Kidney (tissue), 14 donors: Measurements from ENCODE around the gene DCPS. TPM values are rescaled to one million over a fixed set of nuclear protein-coding genes. Genes with fewer than 3 reads are reported as not detected.
"Not testable (repeated sequence)": the region's sequence is repeated elsewhere in the genome, so short reads cannot be mapped to it uniquely, and the experiment has no call there.

Source experiments
- DNase-seq, 5 donors: peaks; one replicate each; pipeline ENCODE4 v3.0.0-alpha.2; 2013 to 2020
- FAIRE-seq: peaks from 2 replicates; lab custom pipeline; 2012; peaks lifted over from hg19 to GRCh38; lab: Jason Lieb, UNC
- H3K27ac ChIP-seq, 2 donors: one replicate each; pipeline ENCODE4 v1.7.0; 2013; ENCODE audit warnings: low read depth in 2 of 2, low read length in 2 of 2, inconsistent platforms in 1 of 2
- H3K27me3 ChIP-seq: one replicate; pipeline ENCODE4 v1.7.1; 2013; ENCODE audit warnings: low read length, inconsistent platforms; ENCODE audit not compliant: control insufficient read depth, insufficient read depth
- H3K36me3 ChIP-seq, 3 donors: one replicate each; pipeline versions ENCODE4 v1.7.0 to v1.7.1; 2013; ENCODE audit warnings: low read length in 3 of 3, control low read depth in 1 of 3, inconsistent platforms in 1 of 3; ENCODE audit not compliant: insufficient read depth in 3 of 3, control insufficient read depth in 2 of 3
- H3K4me1 ChIP-seq, 3 donors: one replicate each; pipeline versions ENCODE4 v1.7.0 to v1.7.1; 2013; ENCODE audit warnings: low read length in 3 of 3, inconsistent platforms in 1 of 3, low read depth in 1 of 3; ENCODE audit not compliant: control insufficient read depth in 2 of 3, insufficient read depth in 2 of 3
- H3K4me3 ChIP-seq, 3 donors: one replicate each; pipeline versions ENCODE4 v1.7.0 to v1.8.1; 2013; ENCODE audit warnings: low read length in 3 of 3, control low read depth in 1 of 3, inconsistent platforms in 1 of 3
- H3K9ac ChIP-seq, 3 donors: one replicate each; pipeline versions ENCODE4 v1.7.0 to v1.7.1; 2013; ENCODE audit warnings: low read length in 3 of 3, control low read depth in 1 of 3, inconsistent platforms in 1 of 3
- H3K9me3 ChIP-seq, 3 donors: one replicate each; pipeline versions ENCODE4 v1.7.0 to v1.7.1; 2013; ENCODE audit warnings: low read length in 3 of 3, control low read depth in 1 of 3, inconsistent platforms in 1 of 3; ENCODE audit not compliant: control insufficient read depth in 2 of 3, insufficient read depth in 1 of 3
- intact Hi-C: fragments of 100-400 bp; cut with DNase I; formaldehyde crosslinking; loops from one replicate; pipeline ENCODE4 v1.11.1; 2022
- polyA plus RNA-seq: library from polyadenylated mRNA; stranded (reverse); fragments of 350-450 nt; fragmentation: Illumina TruSeq; extraction: RNeasy Lipid Tissue Mini Kit (QIAGEN cat#74804); gene quantifications from one replicate; pipeline ENCODE4 v1.2.3, GENCODE V29; 2014; ENCODE audit warnings: low read depth, low replicate concordance; ENCODE audit not compliant: insufficient read depth
- total RNA-seq: library from RNA; stranded (reverse); fragmentation: NEBNext Ultra II Directional; extraction: Animal tissue kit (Norgen Biotek cat#: 25700); gene quantifications from one replicate; pipeline ENCODE4 v1.2.1, GENCODE V29; 2021
- TF ChIP-seq, protein P1 (sequence below): IDR thresholded peaks from 3 replicates; pipeline ENCODE4 v1.5.1; 2012; ENCODE audit warnings: mild to moderate bottlenecking, moderate library complexity, borderline replicate concordance; ENCODE audit not compliant: insufficient read depth; ENCODE audit errors: extremely low read depth
- donor health status: control.
- donor health status: control.
- donor health status: control.
- donor health status: control.
- donor health status: control.
- donor health status: DM: yes; HTN: yes; CAD: no.
- donor health status: Normal renal cell carcinoma (clear cell type).

DCPS gene
- total and polyA plus RNA-seq, 2 donors from 2014 or later, result 23.9 to 24.2 TPM

DNA sequence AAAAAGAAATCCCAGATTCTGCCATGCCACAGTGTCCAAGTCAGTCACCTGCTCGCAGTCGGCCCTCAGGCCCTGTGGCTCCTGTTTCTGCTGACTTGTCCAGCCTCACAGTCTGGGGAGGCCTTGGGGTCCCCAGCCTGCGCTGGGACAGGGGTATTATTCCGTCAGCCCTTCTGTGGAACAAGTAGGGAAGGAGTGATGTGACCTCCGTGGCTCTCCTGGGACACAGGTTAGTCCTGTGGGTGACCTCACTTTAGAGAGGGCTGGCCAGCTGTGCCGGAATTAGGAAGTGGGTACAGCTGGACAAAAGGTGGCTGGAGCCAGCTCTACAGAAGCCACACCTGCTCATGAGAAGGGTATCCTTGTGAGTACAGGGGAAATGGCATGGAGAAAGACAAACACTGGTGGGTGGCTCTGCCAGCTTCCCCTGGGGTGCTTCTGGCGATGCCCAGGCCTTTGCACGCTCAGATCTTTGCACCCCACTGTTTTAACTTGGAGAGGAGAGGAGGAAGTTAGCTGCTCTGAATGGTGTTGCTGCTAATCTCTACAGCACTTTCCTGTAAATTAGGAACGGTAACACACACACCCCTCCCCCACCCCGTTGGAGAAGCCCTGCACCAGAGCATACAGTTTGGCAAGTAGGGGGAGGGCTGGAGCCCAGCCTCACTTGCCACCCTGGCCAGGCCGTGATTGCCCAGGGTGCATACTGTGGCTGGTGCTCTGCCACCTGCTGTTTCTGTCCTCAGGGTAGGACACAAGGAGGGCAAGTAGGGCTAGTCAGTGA is 64.7 kb downstream of the DCPS start:
- H3K9me3 ChIP-seq, DNase-seq, FAIRE-seq, H3K27me3 ChIP-seq, intact Hi-C loops, H3K36me3 ChIP-seq, H3K9ac ChIP-seq, H3K27ac ChIP-seq, H3K4me3 ChIP-seq: not testable (repeated sequence)
- H3K4me1 ChIP-seq, result peaks cover 0 to 11% (median 0%) of the 10 kb centered on the region in 3 donors

DNA sequence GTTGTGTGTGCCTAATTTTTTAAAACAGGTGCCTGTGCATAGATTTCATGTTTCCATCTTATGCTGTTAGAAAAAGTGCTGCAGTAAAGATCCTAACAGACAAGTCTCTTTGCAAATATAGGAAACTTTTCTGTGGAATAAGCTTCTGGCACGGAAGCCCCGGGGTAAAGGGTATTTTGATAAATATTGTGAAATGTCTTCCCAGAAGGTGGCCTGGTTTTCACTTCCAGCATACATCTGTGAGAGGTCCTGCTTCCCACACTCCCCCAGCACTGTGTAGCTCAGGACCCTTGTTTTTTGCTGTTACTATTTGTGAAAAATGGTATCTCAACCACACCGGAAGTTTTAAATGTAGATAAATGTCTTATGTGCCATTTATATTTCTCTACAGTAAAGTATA is 66.2 kb downstream of the DCPS start:
- no peaks in the 10 kb centered on the region for H3K9me3 ChIP-seq
- no peak overlapping the region for H3K27ac ChIP-seq
- TF ChIP-seq, protein P1, sequence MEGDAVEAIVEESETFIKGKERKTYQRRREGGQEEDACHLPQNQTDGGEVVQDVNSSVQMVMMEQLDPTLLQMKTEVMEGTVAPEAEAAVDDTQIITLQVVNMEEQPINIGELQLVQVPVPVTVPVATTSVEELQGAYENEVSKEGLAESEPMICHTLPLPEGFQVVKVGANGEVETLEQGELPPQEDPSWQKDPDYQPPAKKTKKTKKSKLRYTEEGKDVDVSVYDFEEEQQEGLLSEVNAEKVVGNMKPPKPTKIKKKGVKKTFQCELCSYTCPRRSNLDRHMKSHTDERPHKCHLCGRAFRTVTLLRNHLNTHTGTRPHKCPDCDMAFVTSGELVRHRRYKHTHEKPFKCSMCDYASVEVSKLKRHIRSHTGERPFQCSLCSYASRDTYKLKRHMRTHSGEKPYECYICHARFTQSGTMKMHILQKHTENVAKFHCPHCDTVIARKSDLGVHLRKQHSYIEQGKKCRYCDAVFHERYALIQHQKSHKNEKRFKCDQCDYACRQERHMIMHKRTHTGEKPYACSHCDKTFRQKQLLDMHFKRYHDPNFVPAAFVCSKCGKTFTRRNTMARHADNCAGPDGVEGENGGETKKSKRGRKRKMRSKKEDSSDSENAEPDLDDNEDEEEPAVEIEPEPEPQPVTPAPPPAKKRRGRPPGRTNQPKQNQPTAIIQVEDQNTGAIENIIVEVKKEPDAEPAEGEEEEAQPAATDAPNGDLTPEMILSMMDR, result no peak
- intact Hi-C loops, result no loop called here
- FAIRE-seq (no peak), DNase-seq (no peak)
- no peak overlapping the region for H3K4me3 ChIP-seq
- no peaks in the 10 kb centered on the region for H3K27me3 ChIP-seq
- no peak overlapping the region for H3K9ac ChIP-seq
- H3K4me1 ChIP-seq, result peaks cover 0 to 11% (median 0%) of the 10 kb centered on the region in 3 donors
- H3K36me3 ChIP-seq, result no peaks in the 10 kb centered on the region

DNA sequence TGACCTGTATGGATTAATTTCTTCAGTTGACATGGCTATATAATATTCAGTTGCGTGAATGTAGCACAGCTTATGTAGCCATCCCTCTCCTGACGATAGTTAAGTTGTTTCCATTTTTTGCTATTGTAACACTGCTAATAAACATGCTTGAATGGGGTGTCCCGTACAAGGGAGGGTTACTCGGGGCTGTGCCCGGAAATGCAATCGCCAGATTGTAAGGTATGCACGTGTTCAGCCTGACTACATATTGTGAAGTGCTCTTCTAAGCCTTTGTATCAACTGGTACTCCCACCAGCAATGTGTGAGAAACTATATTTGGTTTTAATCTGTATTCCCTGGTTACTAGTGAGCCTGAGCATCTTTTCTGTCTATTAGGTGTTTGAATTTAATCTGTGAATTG is 67.7 kb downstream of the DCPS start:
- Histone ChIP-seq H3K4me3 (no peak overlapping the region), H3K27ac (no peak overlapping the region), H3K36me3 (no peaks in the 10 kb centered on the region), H3K9ac (no peak overlapping the region), H3K9me3 (no peaks in the 10 kb centered on the region), H3K27me3 (no peaks in the 10 kb centered on the region), H3K4me1 (peaks cover 0 to 5% (median 3%) of the 10 kb centered on the region in 3 donors)
- intact Hi-C loops, result no loop called here
- DNase-seq (no peak), FAIRE-seq (no peak)
- TF ChIP-seq, protein P1, result no peak

DNA sequence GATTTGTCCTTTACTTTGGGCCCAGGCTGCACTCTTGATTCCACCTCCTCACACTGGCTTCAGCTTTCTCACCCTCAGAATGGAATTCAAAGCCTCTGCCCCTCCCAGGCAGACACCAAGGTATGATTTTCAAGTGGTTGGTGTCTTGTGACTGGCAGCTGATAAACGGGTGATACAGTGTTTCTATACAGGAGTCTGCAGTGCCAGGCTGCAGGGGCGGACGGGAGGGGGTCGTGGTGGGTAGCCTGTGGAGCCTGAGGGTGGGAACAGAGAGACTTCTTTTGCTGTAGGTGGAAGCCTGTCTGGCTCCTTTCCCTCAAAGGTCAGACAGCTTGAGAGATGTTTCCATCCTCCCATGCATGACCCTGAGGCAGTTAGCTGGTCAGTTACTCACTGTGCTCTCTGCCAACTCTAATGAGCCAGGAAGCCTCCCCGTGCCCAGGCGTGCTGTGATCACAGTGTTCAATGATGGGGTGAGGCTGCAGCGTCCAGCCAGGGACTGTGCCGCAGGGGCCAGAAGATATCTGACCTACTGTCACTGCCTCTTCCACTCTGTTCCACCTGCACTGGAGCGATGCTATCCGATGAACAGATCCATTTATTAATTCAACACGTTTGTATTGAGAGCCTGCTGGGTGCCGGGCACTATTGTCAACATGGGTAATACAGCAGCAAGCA is 69.7 kb downstream of the DCPS start:
- intact Hi-C loops, H3K4me3 ChIP-seq, H3K27ac ChIP-seq, H3K9ac ChIP-seq, H3K27me3 ChIP-seq, FAIRE-seq, H3K36me3 ChIP-seq, H3K4me1 ChIP-seq, H3K9me3 ChIP-seq: not testable (repeated sequence)
- DNase-seq, result peak in 2 of 5 donors; percentile 35 to 50

DNA sequence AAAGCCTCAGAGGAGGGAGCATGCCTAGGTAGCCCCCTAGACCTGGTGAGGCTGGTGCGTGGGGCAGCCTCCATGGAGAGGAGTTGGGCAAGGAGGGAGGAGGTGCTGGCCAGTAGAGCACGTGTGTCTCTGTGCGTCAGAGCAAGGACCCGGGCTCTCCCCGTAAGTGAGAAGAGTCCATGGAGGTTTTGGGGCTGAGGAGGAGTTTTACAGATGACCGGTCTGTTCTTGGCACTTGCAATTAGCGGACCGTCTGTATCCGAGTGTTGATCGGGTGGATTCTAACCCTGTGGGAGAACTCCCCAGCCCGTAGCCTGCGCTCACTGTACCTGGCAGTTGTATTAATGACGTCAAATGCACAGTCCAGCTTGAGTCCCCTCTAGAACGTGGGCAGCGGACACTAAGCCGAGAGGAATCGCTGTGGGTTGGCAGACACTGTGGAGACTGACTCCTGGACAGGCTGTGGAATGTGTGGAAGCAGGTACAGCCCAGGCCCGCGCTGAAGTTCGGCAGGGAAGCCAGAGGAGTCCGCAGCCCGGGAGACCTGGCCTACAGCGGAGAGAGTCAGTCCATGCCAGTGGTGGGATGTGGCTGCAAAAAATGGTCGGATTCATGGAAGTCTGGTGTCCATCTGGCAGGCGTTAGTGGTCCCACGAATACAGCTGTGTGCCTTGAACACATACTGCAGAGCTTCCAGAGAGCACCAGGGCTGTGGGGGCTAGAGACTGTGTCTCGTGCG is 70.9 kb downstream of the DCPS start:
- H3K9ac ChIP-seq, FAIRE-seq, DNase-seq, H3K36me3 ChIP-seq, H3K27me3 ChIP-seq, H3K4me3 ChIP-seq, intact Hi-C loops, H3K4me1 ChIP-seq, H3K27ac ChIP-seq, H3K9me3 ChIP-seq: not testable (repeated sequence)
